Ishikawa (cell line): Measurements from ENCODE around the gene MKRN1.

Source experiments
- CEBPB ChIP-seq: IDR thresholded peaks from 2 replicates; pipeline ENCODE4 v1.6.1; 2012
- CREB1 ChIP-seq: IDR thresholded peaks from 2 replicates; pipeline ENCODE4 v1.6.1; 2012; ENCODE audit warnings: low read depth
- EGR1 ChIP-seq: IDR thresholded peaks from 2 replicates; pipeline ENCODE4 v1.6.1; 2012
- EP300 ChIP-seq: IDR thresholded peaks from 2 replicates; pipeline ENCODE4 v1.6.1; 2012; ENCODE audit warnings: borderline replicate concordance
- FOXM1 ChIP-seq: IDR thresholded peaks from 2 replicates; pipeline ENCODE4 v1.6.1; 2012; ENCODE audit warnings: low read depth, borderline replicate concordance
- MAX ChIP-seq: IDR thresholded peaks from 2 replicates; pipeline ENCODE4 v1.6.1; 2012
- NFIC ChIP-seq: IDR thresholded peaks from 2 replicates; pipeline ENCODE4 v1.6.1; 2012
- RAD21 ChIP-seq: IDR thresholded peaks from 2 replicates; pipeline ENCODE4 v1.6.1; 2012; ENCODE audit warnings: low read depth
- REST ChIP-seq: IDR thresholded peaks from 2 replicates; pipeline ENCODE4 v1.6.1; 2012; ENCODE audit warnings: low read depth, mild to moderate bottlenecking
- TAF1 ChIP-seq: IDR thresholded peaks from 2 replicates; pipeline ENCODE4 v1.6.1; 2012; ENCODE audit warnings: low read depth, mild to moderate bottlenecking
- TCF12 ChIP-seq: IDR thresholded peaks from 2 replicates; pipeline ENCODE4 v1.6.1; 2012; ENCODE audit warnings: low read depth
- TEAD4 ChIP-seq: IDR thresholded peaks from 2 replicates; pipeline ENCODE4 v1.6.1; 2012
- USF1 ChIP-seq: IDR thresholded peaks from 2 replicates; pipeline ENCODE4 v1.6.1; 2012
- YY1 ChIP-seq: IDR thresholded peaks from 2 replicates; pipeline ENCODE4 v1.6.1; 2012; ENCODE audit warnings: low read depth
- ZBTB7A ChIP-seq: IDR thresholded peaks from 2 replicates; pipeline ENCODE4 v1.6.1; 2012; ENCODE audit warnings: low read depth

The MKRN1 gene

GRCh38 chr7:140478246-140479061, 851 bp downstream of the MKRN1 start:
- no peak for TF ChIP-seq USF1
- TF ChIP-seq MAX = no peak
- TF ChIP-seq EP300 = no peak
- no peak for TF ChIP-seq CEBPB
- no peak for TF ChIP-seq CREB1

GRCh38 chr7:140476698-140477261, 2.5 kb downstream of the MKRN1 start:
- no peak for TF ChIP-seq NFIC
- no peak for TF ChIP-seq CEBPB
- no peak for TF ChIP-seq TAF1
- no peak for TF ChIP-seq REST
- TF ChIP-seq ZBTB7A = no peak
- no peak for TF ChIP-seq FOXM1

- no peak for TF ChIP-seq YY1
- TF ChIP-seq RAD21 = peak; percentile 67
- TF ChIP-seq TCF12 = no peak
- TF ChIP-seq USF1 = no peak
- TF ChIP-seq NFIC = no peak
These were observed 3.5 kb downstream of the MKRN1 start for GRCh38 chr7:140475747-140476333.

GRCh38 chr7:140463111-140463510, 16.2 kb downstream of the MKRN1 start:
- TF ChIP-seq USF1 (no peak), REST (no peak), EP300 (no peak), EGR1 (no peak), TEAD4 (no peak), ZBTB7A (no peak), RAD21 (no peak), TAF1 (no peak), MAX (no peak), NFIC (no peak), CEBPB (no peak), YY1 (no peak), CREB1 (no peak), TCF12 (no peak), FOXM1 (no peak)

GRCh38 chr7:140458916-140459315, 20.4 kb downstream of the MKRN1 start:
- no peak for TF ChIP-seq EGR1
- TF ChIP-seq MAX = no peak
- no peak for TF ChIP-seq TCF12
- TF ChIP-seq ZBTB7A = no peak
- no peak for TF ChIP-seq NFIC
- no peak for TF ChIP-seq USF1
- no peak for TF ChIP-seq FOXM1
- TF ChIP-seq CREB1 = no peak
- no peak for TF ChIP-seq TEAD4
- no peak for TF ChIP-seq YY1
- TF ChIP-seq EP300 = no peak
- no peak for TF ChIP-seq RAD21
- no peak for TF ChIP-seq CEBPB
- TF ChIP-seq REST = no peak
- no peak for TF ChIP-seq TAF1
